Measurements from ENCODE around the gene GALNT16.

DNA sequence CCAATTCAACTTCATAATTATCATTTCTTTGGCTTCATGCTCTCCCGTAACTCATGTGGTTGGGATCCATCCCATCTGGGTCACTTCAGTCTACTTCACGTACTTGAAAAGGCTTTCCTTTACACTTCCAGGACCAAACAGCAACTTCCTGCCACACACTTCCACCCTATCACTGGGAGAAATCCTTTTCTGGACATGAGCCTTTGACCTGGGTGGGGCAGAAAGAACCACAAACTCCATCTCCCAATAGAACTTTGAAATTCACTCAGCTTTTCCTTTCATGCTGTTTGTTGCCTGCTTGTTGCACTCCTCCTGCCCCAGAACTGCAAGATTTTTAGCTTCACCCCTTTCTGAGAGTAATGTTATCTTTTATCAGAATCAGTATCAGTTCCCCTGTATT is 18.4 kb upstream of the GALNT16 start:
- TF ChIP-seq, protein P1, sequence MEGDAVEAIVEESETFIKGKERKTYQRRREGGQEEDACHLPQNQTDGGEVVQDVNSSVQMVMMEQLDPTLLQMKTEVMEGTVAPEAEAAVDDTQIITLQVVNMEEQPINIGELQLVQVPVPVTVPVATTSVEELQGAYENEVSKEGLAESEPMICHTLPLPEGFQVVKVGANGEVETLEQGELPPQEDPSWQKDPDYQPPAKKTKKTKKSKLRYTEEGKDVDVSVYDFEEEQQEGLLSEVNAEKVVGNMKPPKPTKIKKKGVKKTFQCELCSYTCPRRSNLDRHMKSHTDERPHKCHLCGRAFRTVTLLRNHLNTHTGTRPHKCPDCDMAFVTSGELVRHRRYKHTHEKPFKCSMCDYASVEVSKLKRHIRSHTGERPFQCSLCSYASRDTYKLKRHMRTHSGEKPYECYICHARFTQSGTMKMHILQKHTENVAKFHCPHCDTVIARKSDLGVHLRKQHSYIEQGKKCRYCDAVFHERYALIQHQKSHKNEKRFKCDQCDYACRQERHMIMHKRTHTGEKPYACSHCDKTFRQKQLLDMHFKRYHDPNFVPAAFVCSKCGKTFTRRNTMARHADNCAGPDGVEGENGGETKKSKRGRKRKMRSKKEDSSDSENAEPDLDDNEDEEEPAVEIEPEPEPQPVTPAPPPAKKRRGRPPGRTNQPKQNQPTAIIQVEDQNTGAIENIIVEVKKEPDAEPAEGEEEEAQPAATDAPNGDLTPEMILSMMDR (IDR thresholded peaks at IDR 0.05) = no peak
- TF ChIP-seq POLR2AphosphoS5 (IDR thresholded peaks at IDR 0.05) = no peak

Data from suprapubic skin (tissue), 3 donors.